Mucosa of rectum (tissue), 2 donors: Measurements from ENCODE around the gene ALDOA.

Source experiments
- H3K27ac ChIP-seq, 2 donors: one replicate each; pipeline ENCODE4 v1.7.0; 2013; ENCODE audit warnings: inconsistent platforms in 2 of 2, low read depth in 2 of 2, low read length in 2 of 2
- H3K27me3 ChIP-seq, 2 donors: one replicate each; pipeline ENCODE4 v1.7.0; 2013; ENCODE audit warnings: low read length in 2 of 2; ENCODE audit not compliant: control insufficient read depth in 2 of 2, insufficient read depth in 2 of 2
- H3K36me3 ChIP-seq, 2 donors: one replicate each; pipeline ENCODE4 v1.7.0; 2013; ENCODE audit warnings: low read length in 2 of 2; ENCODE audit not compliant: control insufficient read depth in 2 of 2, insufficient read depth in 2 of 2
- H3K4me1 ChIP-seq, 2 donors: one replicate each; pipeline ENCODE4 v1.7.0; 2013; ENCODE audit warnings: low read length in 2 of 2, mild to moderate bottlenecking in 1 of 2; ENCODE audit not compliant: control insufficient read depth in 2 of 2, insufficient read depth in 2 of 2
- H3K4me3 ChIP-seq, 2 donors: one replicate each; pipeline ENCODE4 v1.7.0; 2013; ENCODE audit warnings: low read length in 2 of 2
- H3K9ac ChIP-seq, 2 donors: one replicate each; pipeline ENCODE4 v1.7.0; 2013; ENCODE audit warnings: low read length in 2 of 2, low read depth in 1 of 2, mild to moderate bottlenecking in 1 of 2
- H3K9me3 ChIP-seq, 2 donors: one replicate each; pipeline ENCODE4 v1.7.0; 2013; ENCODE audit warnings: low read length in 2 of 2; ENCODE audit not compliant: control insufficient read depth in 2 of 2
- donor health status: healthy.
- donor health status: Normal muscosa, but diverticular disease.

The ALDOA gene

DNA sequence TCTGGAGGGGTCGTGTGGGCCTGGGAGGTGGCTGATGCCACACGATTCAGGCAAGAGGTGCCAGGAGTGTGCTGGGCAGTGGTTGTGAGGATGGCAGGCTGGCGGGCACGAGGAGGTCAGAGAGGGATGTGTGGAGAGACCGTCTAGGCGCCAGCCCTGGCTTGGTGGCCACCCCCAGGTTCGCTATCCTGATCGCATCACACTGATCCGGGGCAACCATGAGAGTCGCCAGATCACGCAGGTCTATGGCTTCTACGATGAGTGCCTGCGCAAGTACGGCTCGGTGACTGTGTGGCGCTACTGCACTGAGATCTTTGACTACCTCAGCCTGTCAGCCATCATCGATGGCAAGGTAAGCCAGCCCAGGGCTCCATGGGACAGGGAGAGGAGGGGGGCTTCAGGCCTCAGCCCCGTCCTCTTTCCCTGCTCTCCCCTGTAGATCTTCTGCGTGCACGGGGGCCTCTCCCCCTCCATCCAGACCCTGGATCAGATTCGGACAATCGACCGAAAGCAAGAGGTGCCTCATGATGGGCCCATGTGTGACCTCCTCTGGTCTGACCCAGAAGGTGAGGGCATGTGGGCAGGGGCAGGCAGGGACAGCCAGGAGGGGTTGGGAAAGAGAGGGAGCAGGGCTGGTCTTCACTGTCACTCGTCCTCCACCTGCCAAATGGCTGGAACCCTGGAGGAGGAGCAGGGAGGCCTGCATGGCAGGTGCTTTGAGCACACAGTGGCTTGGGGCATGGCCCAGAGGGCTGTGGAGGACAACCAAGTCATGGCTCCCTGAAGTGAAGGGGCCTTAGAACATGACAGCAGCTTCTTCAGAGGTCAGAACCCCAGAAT, 17.9 kb downstream of the ALDOA start:
- Histone ChIP-seq H3K27ac (no peak overlapping the region), H3K27me3 (no peaks in the 10 kb centered on the region), H3K9ac (no peak overlapping the region), H3K4me1 (no peaks in the 10 kb centered on the region), H3K9me3 (no peaks in the 10 kb centered on the region), H3K36me3 (peaks cover 49 to 51% of the 10 kb centered on the region in 2 donors), H3K4me3 (no peak overlapping the region)

DNA sequence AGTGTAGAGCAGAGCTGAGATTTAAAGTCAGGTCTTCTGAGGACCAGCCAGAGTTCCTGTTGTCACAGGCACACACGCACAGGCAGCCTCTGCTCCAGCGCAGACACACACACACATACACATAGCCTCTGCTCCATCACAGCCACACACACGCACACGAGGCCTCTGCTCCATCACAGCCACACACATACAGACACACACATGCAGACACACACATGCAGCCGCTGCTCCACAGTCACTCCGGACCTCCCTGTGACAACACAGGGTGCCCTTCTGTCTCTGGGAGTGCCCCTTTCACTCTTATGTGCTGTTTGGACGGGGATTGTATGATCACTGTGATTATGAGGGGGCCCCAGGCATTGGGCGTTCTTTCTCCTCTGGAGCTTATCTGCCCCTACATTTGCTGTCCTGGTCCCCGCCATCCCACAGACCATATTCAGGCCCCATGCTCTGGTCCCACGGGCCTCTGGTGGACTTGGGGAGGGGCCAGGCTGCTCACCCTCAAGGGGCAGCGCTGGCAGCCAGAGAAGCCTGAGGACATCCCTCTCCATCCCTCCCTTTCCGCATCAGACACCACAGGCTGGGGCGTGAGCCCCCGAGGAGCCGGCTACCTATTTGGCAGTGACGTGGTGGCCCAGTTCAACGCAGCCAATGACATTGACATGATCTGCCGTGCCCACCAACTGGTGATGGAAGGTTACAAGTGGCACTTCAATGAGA, 18.7 kb downstream of the ALDOA start:
- no peak overlapping the region for H3K9ac ChIP-seq
- peaks cover 44 to 46% of the 10 kb centered on the region in 2 donors for H3K36me3 ChIP-seq
- H3K9me3 ChIP-seq = no peaks in the 10 kb centered on the region
- no peak overlapping the region for H3K27ac ChIP-seq
- no peaks in the 10 kb centered on the region for H3K4me1 ChIP-seq
- no peaks in the 10 kb centered on the region for H3K27me3 ChIP-seq
- H3K4me3 ChIP-seq = no peak overlapping the region

GRCh38 chr16:30084816-30085159, 19.2 kb downstream of the ALDOA start:
- Histone ChIP-seq H3K27me3 (no peaks in the 10 kb centered on the region), H3K9me3 (no peaks in the 10 kb centered on the region), H3K9ac (no peak overlapping the region), H3K36me3 (peaks cover 40 to 41% of the 10 kb centered on the region in 2 donors), H3K27ac (no peak overlapping the region), H3K4me3 (no peak overlapping the region), H3K4me1 (no peaks in the 10 kb centered on the region)

GRCh38 chr16:30085247-30085646, 19.7 kb downstream of the ALDOA start:
- Histone ChIP-seq H3K9ac (no peak overlapping the region), H3K27ac (no peak overlapping the region)

GRCh38 chr16:30085820-30086219, 20.3 kb downstream of the ALDOA start:
- no peaks in the 10 kb centered on the region for H3K4me1 ChIP-seq
- no peaks in the 10 kb centered on the region for H3K9me3 ChIP-seq
- H3K36me3 ChIP-seq = peaks cover 35 to 38% of the 10 kb centered on the region in 2 donors
- H3K9ac ChIP-seq = no peak overlapping the region
- no peak overlapping the region for H3K27ac ChIP-seq
- no peaks in the 10 kb centered on the region for H3K27me3 ChIP-seq
- no peak overlapping the region for H3K4me3 ChIP-seq

More at GRCh38 chr16:30085247-30085646, 19.7 kb downstream of the ALDOA start:
- no peaks in the 10 kb centered on the region for H3K9me3 ChIP-seq
- H3K27me3 ChIP-seq = no peaks in the 10 kb centered on the region
- H3K4me1 ChIP-seq = no peaks in the 10 kb centered on the region
- no peak overlapping the region for H3K4me3 ChIP-seq
- H3K36me3 ChIP-seq = peaks cover 37 to 40% of the 10 kb centered on the region in 2 donors

DNA sequence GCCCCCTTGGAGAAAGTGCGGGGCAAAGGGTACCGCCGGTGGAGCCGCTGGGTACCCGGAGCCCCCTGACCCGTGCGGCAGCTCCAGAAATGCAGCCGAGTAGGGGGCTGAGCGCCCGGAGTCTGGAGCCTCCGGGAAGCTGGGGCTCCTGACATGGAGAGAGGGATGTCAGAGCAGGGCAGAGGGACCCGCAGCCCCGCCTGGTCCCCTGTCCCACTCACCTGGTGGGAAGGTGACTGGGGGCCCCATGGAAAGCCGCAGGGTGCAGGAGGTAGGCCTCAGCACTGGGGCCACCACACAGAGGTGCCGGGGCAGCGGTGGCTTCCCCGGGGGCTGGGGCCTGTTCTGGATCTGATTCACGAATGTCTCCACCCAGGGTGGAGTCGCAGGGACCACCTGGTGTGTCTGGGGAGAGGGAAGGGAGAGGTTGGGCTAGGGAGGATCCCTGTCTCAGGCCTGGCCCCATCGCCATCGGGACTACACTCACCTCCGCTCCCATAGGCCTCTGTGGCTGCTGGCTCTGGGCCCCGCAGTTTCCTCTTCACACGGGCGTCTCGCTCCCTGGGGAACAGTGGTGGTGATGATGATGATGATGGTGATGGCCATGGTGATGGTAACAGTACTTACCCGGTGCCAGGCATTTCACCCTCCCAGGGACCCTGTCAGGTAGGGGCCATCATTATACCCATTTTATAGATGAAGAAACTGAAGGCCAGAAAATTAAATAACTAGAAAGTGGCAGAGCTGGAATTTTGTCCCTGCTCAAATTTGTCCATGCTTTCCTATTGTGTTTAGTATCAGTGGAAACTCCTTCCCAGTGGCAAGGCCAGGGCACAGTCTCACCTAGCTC, 21.0 kb downstream of the ALDOA start:
- Histone ChIP-seq H3K9me3 (no peaks in the 10 kb centered on the region), H3K27ac (no peak overlapping the region)

GRCh38 chr16:30087181-30087898, 21.8 kb downstream of the ALDOA start:
- Histone ChIP-seq H3K4me1 (peaks cover 7 to 12% of the 10 kb centered on the region in 2 donors), H3K36me3 (peaks cover 24 to 28% of the 10 kb centered on the region in 2 donors), H3K27ac (no peak overlapping the region), H3K27me3 (no peaks in the 10 kb centered on the region), H3K4me3 (no peak overlapping the region), H3K9ac (no peak overlapping the region), H3K9me3 (no peaks in the 10 kb centered on the region)

More for the DNA sequence above, 21.0 kb downstream of the ALDOA start:
- Histone ChIP-seq H3K27me3 (no peaks in the 10 kb centered on the region), H3K9ac (no peak overlapping the region), H3K4me3 (no peak overlapping the region), H3K4me1 (peaks cover 3 to 6% of the 10 kb centered on the region in 2 donors), H3K36me3 (peaks cover 30 to 32% of the 10 kb centered on the region in 2 donors)

- H3K27ac ChIP-seq = no peak overlapping the region
- H3K27me3 ChIP-seq = no peaks in the 10 kb centered on the region
- no peak overlapping the region for H3K9ac ChIP-seq
- H3K36me3 ChIP-seq = peaks cover 14 to 18% of the 10 kb centered on the region in 2 donors
- H3K4me3 ChIP-seq = no peak overlapping the region
- H3K4me1 ChIP-seq = peaks cover 12 to 20% of the 10 kb centered on the region in 2 donors
- H3K9me3 ChIP-seq = no peaks in the 10 kb centered on the region
Observed at GRCh38 chr16:30088237-30088831, 22.8 kb downstream of the ALDOA start.

DNA sequence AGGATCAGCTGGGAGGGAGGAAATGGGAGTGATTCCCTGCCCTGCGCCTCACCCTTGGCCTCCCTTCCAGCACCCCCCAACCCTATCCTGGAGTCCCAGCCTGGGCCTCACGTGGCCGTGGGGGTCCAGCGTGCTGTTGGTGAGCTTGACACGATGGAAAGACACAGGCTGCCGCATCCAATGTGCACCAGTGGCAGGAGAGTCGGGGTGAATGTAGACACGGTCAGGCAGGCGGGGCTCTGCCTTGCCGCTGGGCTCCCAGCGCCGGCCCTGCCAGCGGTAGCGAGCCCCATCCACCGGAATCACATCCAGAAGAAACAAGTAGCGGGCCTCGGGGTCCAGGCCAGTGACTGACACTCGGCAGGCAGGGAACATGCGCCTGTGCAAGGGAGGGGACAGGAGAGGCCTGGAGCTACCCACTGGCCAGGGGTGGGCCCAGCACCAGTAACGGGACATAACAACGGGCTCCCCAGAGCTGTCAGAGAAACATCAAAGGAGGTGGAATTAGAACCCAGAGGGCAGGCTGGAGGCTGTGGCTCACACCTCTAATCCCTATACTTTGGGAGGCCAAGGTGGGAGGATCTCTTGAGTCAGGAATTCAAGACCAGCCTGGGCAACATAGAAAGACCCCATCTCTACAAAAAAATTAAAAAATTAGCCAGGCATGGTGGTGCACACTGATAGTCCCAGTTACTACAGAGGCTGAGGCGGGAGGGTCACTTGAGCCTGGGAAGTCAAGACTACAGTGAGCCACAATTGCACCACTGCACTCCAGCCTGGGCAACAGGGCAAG, 23.5 kb downstream of the ALDOA start:
- Histone ChIP-seq H3K27ac (no peak overlapping the region), H3K4me3 (no peak overlapping the region), H3K36me3 (peaks cover 11 to 15% of the 10 kb centered on the region in 2 donors), H3K9me3 (no peaks in the 10 kb centered on the region), H3K9ac (no peak overlapping the region), H3K4me1 (peaks cover 12 to 20% of the 10 kb centered on the region in 2 donors), H3K27me3 (no peaks in the 10 kb centered on the region)
